Right forelimb (tissue), 1 donor: ENCODE measurements around the gene PPP2R1B.
"Not testable (repeated sequence)": the region's sequence is repeated elsewhere in the genome, so short reads cannot be mapped to it uniquely, and the experiment has no call there.

Experiments
- DNase-seq: peaks from one replicate; pipeline ENCODE4 v3.0.0-alpha.2; 2018

PPP2R1B gene

GRCh38 chr11:111782109-111782741 lies 16.0 kb upstream of the PPP2R1B start:
- no peak for DNase-seq

GRCh38 chr11:111779118-111779517 lies 12.9 kb upstream of the PPP2R1B start:
- no peak for DNase-seq

- no peak for DNase-seq
Observed at GRCh38 chr11:111778047-111778558, 11.9 kb upstream of the PPP2R1B start.

GRCh38 chr11:111777094-111778046 lies 11.2 kb upstream of the PPP2R1B start:
- DNase-seq: no peak

- DNase-seq: no peak
Observed at GRCh38 chr11:111776398-111777093, 10.4 kb upstream of the PPP2R1B start.

GRCh38 chr11:111774955-111775710 lies 8.9 kb upstream of the PPP2R1B start:
- no peak for DNase-seq

GRCh38 chr11:111772535-111772934 lies 6.3 kb upstream of the PPP2R1B start:
- DNase-seq: no peak

GRCh38 chr11:111771205-111771604 lies 5.0 kb upstream of the PPP2R1B start:
- DNase-seq: not testable (repeated sequence)

GRCh38 chr11:111770581-111771134 lies 4.5 kb upstream of the PPP2R1B start:
- no peak for DNase-seq

- DNase-seq: no peak
Observed at GRCh38 chr11:111766834-111767142, 599 bp upstream of the PPP2R1B start.

GRCh38 chr11:111765320-111765983 lies 737 bp downstream of the PPP2R1B start:
- DNase-seq: no peak

GRCh38 chr11:111764621-111765020 lies 1.6 kb downstream of the PPP2R1B start:
- DNase-seq: no peak

- no peak for DNase-seq
Observed at GRCh38 chr11:111762981-111763643, 3.1 kb downstream of the PPP2R1B start.

GRCh38 chr11:111762526-111762925 lies 3.7 kb downstream of the PPP2R1B start:
- no peak for DNase-seq

- DNase-seq: no peak
Observed at GRCh38 chr11:111761036-111761435, 5.2 kb downstream of the PPP2R1B start.

- no peak for DNase-seq
Observed at GRCh38 chr11:111759778-111760407, 6.3 kb downstream of the PPP2R1B start.

- DNase-seq: no peak
Observed at GRCh38 chr11:111759376-111759775, 6.8 kb downstream of the PPP2R1B start.

GRCh38 chr11:111756097-111756496 lies 10.1 kb downstream of the PPP2R1B start:
- DNase-seq: no peak

GRCh38 chr11:111749646-111750045 lies 16.5 kb downstream of the PPP2R1B start:
- DNase-seq: no peak

- no peak for DNase-seq
Observed at GRCh38 chr11:111748035-111748804, 18.0 kb downstream of the PPP2R1B start.
